ENCODE measurements around the gene IP6K1.

Gene IP6K1

GRCh38 chr3:49769286-49769915 is 16.9 kb downstream of the IP6K1 start:
- ChIA-PET POLR2A (no interaction called here), CTCF (no interaction called here)
- no peaks in the 10 kb centered on the region for H3K9me3 ChIP-seq (ENCODE audit: control insufficient read depth, insufficient read depth, low read depth, low read length)
- TF ChIP-seq ZNF133 (tag by site-specific recombination; IDR thresholded peaks at IDR 0.05) (no peak), PRDM1 (tag by site-specific recombination; IDR thresholded peaks at IDR 0.05) (peak; percentile 61; the same call in 1 of the 2 replicates)
- no peaks in the 10 kb centered on the region for H3K4me1 ChIP-seq (ENCODE audit: control insufficient read depth, insufficient read depth, low read length)
- peaks cover 0 to 9% of the 10 kb centered on the region in 2 experiments; a peak in 2 of 3 replicates for H3K36me3 ChIP-seq (ENCODE audit: control insufficient read depth in 2 of 2, insufficient read depth in 1 of 2, low read length in 2 of 2)
- H3K27ac ChIP-seq (ENCODE audit: extremely low read depth, low read depth, low read length): no peak overlapping the region
- H3K4me3 ChIP-seq (ENCODE audit: low read depth, low read length): no peak overlapping the region

GRCh38 chr3:49763981-49764380 is 22.4 kb downstream of the IP6K1 start:
- Histone ChIP-seq H3K9me3 (ENCODE audit: control insufficient read depth, insufficient read depth, low read depth, low read length) (no peaks in the 10 kb centered on the region), H3K4me3 (ENCODE audit: low read depth, low read length) (no peak overlapping the region), H3K36me3 (ENCODE audit: control insufficient read depth in 2 of 2, insufficient read depth in 1 of 2, low read length in 2 of 2) (peaks cover 0 to 3% of the 10 kb centered on the region in 2 experiments; a peak in 2 of 3 replicates), H3K27ac (ENCODE audit: extremely low read depth, low read depth, low read length) (no peak overlapping the region), H3K4me1 (ENCODE audit: control insufficient read depth, insufficient read depth, low read length) (no peaks in the 10 kb centered on the region)
- no peak for TF ChIP-seq PBX3 (CRISPR knock-in tag; IDR thresholded peaks at IDR 0.05)
- TF ChIP-seq ZSCAN18 (tag by site-specific recombination; IDR thresholded peaks at IDR 0.05): no peak
- TF ChIP-seq ZNF121 (tag by site-specific recombination; IDR thresholded peaks at IDR 0.05): peak; percentile 44; the same call in 1 of the 2 replicates
- ChIA-PET POLR2A (no interaction called here), CTCF (no interaction called here)

- CTCF ChIA-PET: no interaction called here
Observed at GRCh38 chr3:49761661-49762060, 24.7 kb downstream of the IP6K1 start.

GRCh38 chr3:49759226-49759625 is 27.1 kb downstream of the IP6K1 start:
- H3K4me1 ChIP-seq (ENCODE audit: control insufficient read depth, insufficient read depth, low read length): no peaks in the 10 kb centered on the region
- ChIA-PET CTCF (no interaction called here), POLR2A (no interaction called here)
- H3K27ac ChIP-seq (ENCODE audit: extremely low read depth, low read depth, low read length): no peak overlapping the region
- TF ChIP-seq ZBTB7A (tag by site-specific recombination; IDR thresholded peaks at IDR 0.05; ENCODE audit: low read depth) (no peak), ZNF555 (tag by site-specific recombination; conservative IDR thresholded peaks at IDR 0.05) (no peak), ZBTB48 (tag by site-specific recombination; IDR thresholded peaks at IDR 0.05) (no peak), ZBTB10 (tag by site-specific recombination; IDR thresholded peaks at IDR 0.05) (no peak), ZNF174 (tag by site-specific recombination; IDR thresholded peaks at IDR 0.05) (no peak), IKZF3 (tag by site-specific recombination; IDR thresholded peaks at IDR 0.05) (no peak), ZNF792 (tag by site-specific recombination; IDR thresholded peaks at IDR 0.05) (no peak), ZNF184 (tag by site-specific recombination; IDR thresholded peaks at IDR 0.05) (no peak), BCL11A (tag by site-specific recombination; IDR thresholded peaks at IDR 0.05; ENCODE audit: low read depth) (no peak), PRDM4 (tag by site-specific recombination; IDR thresholded peaks at IDR 0.05) (no peak), ZBTB17 (tag by site-specific recombination; IDR thresholded peaks at IDR 0.05) (no peak)
- H3K9me3 ChIP-seq (ENCODE audit: control insufficient read depth, insufficient read depth, low read depth, low read length): no peaks in the 10 kb centered on the region
- no peak overlapping the region for H3K4me3 ChIP-seq (ENCODE audit: low read depth, low read length)
- H3K36me3 ChIP-seq (ENCODE audit: control insufficient read depth in 2 of 2, insufficient read depth in 1 of 2, low read length in 2 of 2): no peaks in the 10 kb centered on the region; a peak in 1 of 3 replicates

More at GRCh38 chr3:49761661-49762060, 24.7 kb downstream of the IP6K1 start:
- POLR2A ChIA-PET: no interaction called here
- H3K27ac ChIP-seq (ENCODE audit: extremely low read depth, low read depth, low read length): no peak overlapping the region
- H3K4me3 ChIP-seq (ENCODE audit: low read depth, low read length): no peak overlapping the region
- H3K4me1 ChIP-seq (ENCODE audit: control insufficient read depth, insufficient read depth, low read length): no peaks in the 10 kb centered on the region
- H3K9me3 ChIP-seq (ENCODE audit: control insufficient read depth, insufficient read depth, low read depth, low read length): no peaks in the 10 kb centered on the region
- H3K36me3 ChIP-seq (ENCODE audit: control insufficient read depth in 2 of 2, insufficient read depth in 1 of 2, low read length in 2 of 2): peaks cover 0 to 3% of the 10 kb centered on the region in 2 experiments; a peak in 2 of 3 replicates
- TF ChIP-seq ZNF626 (tag by site-specific recombination; IDR thresholded peaks at IDR 0.05) (no peak), OSR2 (tag by site-specific recombination; IDR thresholded peaks at IDR 0.05) (no peak), ZNF530 (tag by site-specific recombination; IDR thresholded peaks at IDR 0.05; ENCODE audit: low read depth) (no peak), ZNF629 (tag by site-specific recombination; IDR thresholded peaks at IDR 0.05) (no peak), ZNF549 (tag by site-specific recombination; IDR thresholded peaks at IDR 0.05) (no peak), ZNF366 (tag by site-specific recombination; conservative IDR thresholded peaks at IDR 0.05) (no peak), ZFP3 (tag by site-specific recombination; IDR thresholded peaks at IDR 0.05; ENCODE audit: low read depth) (no peak), ZNF792 (tag by site-specific recombination; IDR thresholded peaks at IDR 0.05) (no peak), ZNF214 (tag by site-specific recombination; IDR thresholded peaks at IDR 0.05; ENCODE audit: borderline replicate concordance) (no peak), GLIS1 (tag by site-specific recombination; IDR thresholded peaks at IDR 0.05) (no peak), SP2 (tag by site-specific recombination; IDR thresholded peaks at IDR 0.05) (no peak)
